Liver (tissue), 9 donors: ENCODE results near the gene TVP23C. TPM values are rescaled to one million over a fixed set of nuclear protein-coding genes. Genes with fewer than 3 reads are reported as not detected.

Experiments
- DNase-seq: peaks from one replicate; pipeline ENCODE4 v3.0.0-alpha.2; 2017; ENCODE audit warnings: low spot score
- H3K27ac ChIP-seq, 2 donors: one replicate each; pipeline ENCODE4 v1.7.0; 2013; ENCODE audit warnings: inconsistent platforms in 2 of 2, low read length in 2 of 2, control low read depth in 1 of 2, low read depth in 1 of 2, mild to moderate bottlenecking in 1 of 2
- H3K27me3 ChIP-seq, 4 donors: one replicate each; pipeline versions ENCODE4 v1.6.1 to v1.7.0; 2013; ENCODE audit warnings: low read length in 3 of 4, inconsistent platforms in 1 of 4, mild to moderate bottlenecking in 1 of 4, moderate library complexity in 1 of 4; ENCODE audit not compliant: control insufficient read depth in 4 of 4, insufficient read depth in 4 of 4
- H3K36me3 ChIP-seq, 4 donors: one replicate each; pipeline versions ENCODE4 v1.6.1 to v1.7.0; 2013; ENCODE audit warnings: low read length in 3 of 4, mild to moderate bottlenecking in 3 of 4, low read depth in 1 of 4, moderate library complexity in 1 of 4; ENCODE audit not compliant: control insufficient read depth in 4 of 4, insufficient read depth in 3 of 4
- H3K4me1 ChIP-seq, 4 donors: one replicate each; pipeline versions ENCODE4 v1.6.1 to v1.7.0; 2013; ENCODE audit warnings: low read length in 3 of 4, mild to moderate bottlenecking in 3 of 4, moderate library complexity in 1 of 4; ENCODE audit not compliant: control insufficient read depth in 4 of 4, insufficient read depth in 4 of 4
- H3K4me3 ChIP-seq, 3 donors: one replicate each; pipeline versions ENCODE4 v1.6.1 to v1.7.0; 2013; ENCODE audit warnings: low read length in 3 of 3, control low read depth in 1 of 3, low read depth in 1 of 3, mild to moderate bottlenecking in 1 of 3
- H3K9ac ChIP-seq, 2 donors: one replicate each; pipeline ENCODE4 v1.7.0; 2013; ENCODE audit warnings: low read length in 2 of 2, mild to moderate bottlenecking in 2 of 2, moderate library complexity in 2 of 2, control low read depth in 1 of 2, low read depth in 1 of 2
- H3K9me3 ChIP-seq, 4 donors: one replicate each; pipeline versions ENCODE4 v1.6.1 to v1.7.0; 2013; ENCODE audit warnings: low read length in 3 of 4; ENCODE audit not compliant: control insufficient read depth in 4 of 4
- CTCF ChIP-seq: fragments of 150-350 bp; IDR thresholded peaks from 2 replicates; pipeline ENCODE4 v1.5.1; 2017; ENCODE audit warnings: improper control_type of control experiment, low read depth, low read length; ENCODE audit not compliant: missing input control
- EGR1 ChIP-seq, 2 donors: IDR thresholded peaks; 2 replicates each; pipeline ENCODE4 v1.6.1; 2016 to 2018; ENCODE audit warnings: antibody characterized with exemption in 2 of 2, low read depth in 2 of 2
- FOXA1 ChIP-seq: IDR thresholded peaks from 2 replicates; pipeline ENCODE4 v1.6.1; 2016; ENCODE audit warnings: antibody characterized with exemption
- FOXA2 ChIP-seq: IDR thresholded peaks from 2 replicates; pipeline ENCODE4 v1.6.1; 2016; ENCODE audit warnings: antibody characterized with exemption
- GABPA ChIP-seq, 2 donors: IDR thresholded peaks in 1 of 2; conservative IDR thresholded peaks in 1 of 2; 2 replicates each; pipeline ENCODE4 v1.6.1; 2016; ENCODE audit warnings: antibody characterized with exemption in 2 of 2, mild to moderate bottlenecking in 1 of 2, moderate library complexity in 1 of 2
- HNF4A ChIP-seq, 2 donors: conservative IDR thresholded peaks; 2 replicates each; pipeline ENCODE4 v1.6.1; 2016; ENCODE audit warnings: antibody characterized with exemption in 2 of 2, mild to moderate bottlenecking in 2 of 2
- HNF4G ChIP-seq: IDR thresholded peaks from 2 replicates; pipeline ENCODE4 v1.6.1; 2016; ENCODE audit warnings: antibody characterized with exemption
- JUND ChIP-seq, 2 donors: IDR thresholded peaks; 2 replicates each; pipeline ENCODE4 v1.6.1; 2016; ENCODE audit warnings: antibody characterized with exemption in 2 of 2
- NR2F2 ChIP-seq: IDR thresholded peaks from 2 replicates; pipeline ENCODE4 v1.6.1; 2016; ENCODE audit warnings: antibody characterized with exemption
- RAD21 ChIP-seq, 2 donors: IDR thresholded peaks; 2 replicates each; pipeline ENCODE4 v1.6.1; 2016; ENCODE audit warnings: antibody characterized with exemption in 2 of 2, mild to moderate bottlenecking in 2 of 2
- REST ChIP-seq: IDR thresholded peaks from 2 replicates; pipeline ENCODE4 v1.6.1; 2016; ENCODE audit warnings: antibody characterized with exemption, mild to moderate bottlenecking
- RXRA ChIP-seq, 2 donors: IDR thresholded peaks; 2 replicates each; pipeline ENCODE4 v1.6.1; 2017 to 2018; ENCODE audit warnings: antibody characterized with exemption in 2 of 2, mild to moderate bottlenecking in 1 of 2
- SP1 ChIP-seq: IDR thresholded peaks from 2 replicates; pipeline ENCODE4 v1.6.1; 2018; ENCODE audit warnings: antibody characterized with exemption, mild to moderate bottlenecking
- TAF1 ChIP-seq: conservative IDR thresholded peaks from 2 replicates; pipeline ENCODE4 v1.6.1; 2016; ENCODE audit warnings: antibody characterized with exemption, mild to moderate bottlenecking
- YY1 ChIP-seq: IDR thresholded peaks from 2 replicates; pipeline ENCODE4 v1.6.1; 2016; ENCODE audit warnings: antibody characterized with exemption, mild to moderate bottlenecking
- ZBTB33 ChIP-seq: IDR thresholded peaks from 2 replicates; pipeline ENCODE4 v1.6.1; 2016; ENCODE audit warnings: antibody characterized with exemption
- WGBS: extraction: QIAGEN DNeasy Blood & Tissue Kit; methylation state at CpG from one replicate; pipeline ENCODE4 v1.1.7; 2013; 5-methylcytosine and 5-hydroxymethylcytosine counted together
- polyA plus RNA-seq, 2 donors: library from polyadenylated mRNA; stranded (reverse) in 1 of 2; unstranded in 1 of 2; fragments of 200-250 nt in 1 of 2; fragments of >200 nt in 1 of 2; fragmentation: Nextera tagmentation in 1 of 2; extraction: Ambion mirVana in 1 of 2; gene quantifications; one replicate each; pipeline versions ENCODE4 v1.2.1 to v1.2.3, GENCODE V29; 2013 to 2015
- total RNA-seq, 2 donors: library from RNA; depleted of rRNA; stranded (reverse); fragments of >200 nt; gene quantifications; one replicate each; pipeline ENCODE4 v1.2.3, GENCODE V29; 2014
- TF ChIP-seq, protein P1 (sequence below): IDR thresholded peaks from 2 replicates; pipeline ENCODE4 v1.6.1; 2016; ENCODE audit warnings: antibody characterized with exemption
- TF ChIP-seq, protein P2 (sequence below): IDR thresholded peaks from 2 replicates; pipeline ENCODE4 v1.6.1; 2016; ENCODE audit warnings: antibody characterized with exemption
- donor health status: healthy.
- donor health status: healthy.
- donor health status: healthy.
- donor health status: healthy.
- donor health status: healthy.

Gene TVP23C
- total and polyA plus RNA-seq, 4 donors, result 0.77 to 20.7 (median 4.9) TPM

GRCh38 chr17:15513856-15514459, 49.3 kb downstream of the TVP23C start:
- Histone ChIP-seq H3K27me3 (no peaks in the 10 kb centered on the region), H3K9ac (no peak overlapping the region), H3K4me1 (no peaks in the 10 kb centered on the region), H3K27ac (no peak overlapping the region), H3K9me3 (no peaks in the 10 kb centered on the region), H3K36me3 (peaks cover 0 to 6% (median 2%) of the 10 kb centered on the region in 4 donors), H3K4me3 (no peak overlapping the region)
- no peak for DNase-seq
- WGBS, result 84% methylated on average over 9 of the region's 9 CpGs
- no peak for TF ChIP-seq ZBTB33
- TF ChIP-seq GABPA (IDR thresholded peaks at IDR 0.05 in 1 of 2, conservative IDR thresholded peaks at IDR 0.05 in 1 of 2), result no peak
- no peak for TF ChIP-seq HNF4G
- no peak for TF ChIP-seq JUND (IDR thresholded peaks at IDR 0.05)
- TF ChIP-seq EGR1 (IDR thresholded peaks at IDR 0.05; ENCODE audit: low read depth in 2 of 2), result no peak
- no peak for TF ChIP-seq HNF4A (conservative IDR thresholded peaks at IDR 0.05)
- TF ChIP-seq FOXA2, result no peak
- TF ChIP-seq SP1, result no peak
- TF ChIP-seq NR2F2, result no peak
- no peak for TF ChIP-seq FOXA1
- no peak for TF ChIP-seq YY1
- TF ChIP-seq RXRA (IDR thresholded peaks at IDR 0.05), result no peak
- no peak for TF ChIP-seq CTCF
- TF ChIP-seq RAD21 (IDR thresholded peaks at IDR 0.05), result no peak
- TF ChIP-seq, protein P1, sequence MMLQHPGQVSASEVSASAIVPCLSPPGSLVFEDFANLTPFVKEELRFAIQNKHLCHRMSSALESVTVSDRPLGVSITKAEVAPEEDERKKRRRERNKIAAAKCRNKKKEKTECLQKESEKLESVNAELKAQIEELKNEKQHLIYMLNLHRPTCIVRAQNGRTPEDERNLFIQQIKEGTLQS, result no peak
- TF ChIP-seq, protein P2, sequence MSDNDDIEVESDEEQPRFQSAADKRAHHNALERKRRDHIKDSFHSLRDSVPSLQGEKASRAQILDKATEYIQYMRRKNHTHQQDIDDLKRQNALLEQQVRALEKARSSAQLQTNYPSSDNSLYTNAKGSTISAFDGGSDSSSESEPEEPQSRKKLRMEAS, result no peak

GRCh38 chr17:15513058-15513791, 50.1 kb downstream of the TVP23C start:
- peaks cover 0 to 6% (median 2%) of the 10 kb centered on the region in 4 donors for H3K36me3 ChIP-seq
- TF ChIP-seq TAF1 (no peak), GABPA (IDR thresholded peaks at IDR 0.05 in 1 of 2, conservative IDR thresholded peaks at IDR 0.05 in 1 of 2) (no peak), YY1 (no peak), RAD21 (IDR thresholded peaks at IDR 0.05) (no peak), NR2F2 (no peak), HNF4G (no peak), ZBTB33 (no peak), FOXA2 (no peak), HNF4A (conservative IDR thresholded peaks at IDR 0.05) (no peak), REST (no peak), JUND (IDR thresholded peaks at IDR 0.05) (no peak)
- TF ChIP-seq, protein P1, result no peak
- TF ChIP-seq, protein P2, result no peak
- no peaks in the 10 kb centered on the region for H3K27me3 ChIP-seq
- H3K4me1 ChIP-seq, result no peaks in the 10 kb centered on the region
- 89% methylated on average over 6 of the region's 6 CpGs for WGBS
- no peak overlapping the region for H3K4me3 ChIP-seq
- no peak for DNase-seq
- H3K9ac ChIP-seq, result no peak overlapping the region
- H3K9me3 ChIP-seq, result no peaks in the 10 kb centered on the region
- H3K27ac ChIP-seq, result no peak overlapping the region
